Activated CD8-positive, alpha-beta memory T cell treated with anti-CD3 and anti-CD28 coated beads, Interleukin-2, amount 10 ng/mL, durations not matched to agents 7 days and 5 days (primary cell): ENCODE measurements around the gene OSMR. TPM values are rescaled to one million over a fixed set of nuclear protein-coding genes. Genes with fewer than 3 reads are reported as not detected.

Experiments
- ATAC-seq: fragments of 150-1000 bp; cut with Tn5 transposase; one replicate; pipeline ENCODE4 v1.10.0; 2021; ENCODE audit warnings: moderate library complexity
- CTCF ChIA-PET: fragments of 350-600 bp; sonication (Branson Sonifier 250); formaldehyde crosslinking; loops from one replicate; lab custom pipeline; 2021; ENCODE audit warnings: antibody characterized with exemption; lab: Charles Lee
- DNase-seq: peaks from one replicate; pipeline ENCODE4 v3.0.0-alpha.2; 2020
- H3K27ac Mint-ChIP-seq: one replicate; pipeline ENCODE4 v1.8.0; 2021; ENCODE audit warnings: mild to moderate bottlenecking, mixed read lengths
- H3K27me3 Mint-ChIP-seq: one replicate; pipeline ENCODE4 v1.8.0; 2021; ENCODE audit warnings: mixed read lengths
- H3K36me3 Mint-ChIP-seq: one replicate; pipeline ENCODE4 v1.8.0; 2021; ENCODE audit warnings: mild to moderate bottlenecking, mixed read lengths
- H3K4me1 Mint-ChIP-seq: one replicate; pipeline ENCODE4 v1.8.0; 2021; ENCODE audit warnings: mixed read lengths
- H3K4me3 Mint-ChIP-seq: one replicate; pipeline ENCODE4 v1.8.0; 2021; ENCODE audit warnings: mild to moderate bottlenecking, moderate library complexity, mixed read lengths
- H3K9me3 Mint-ChIP-seq: one replicate; pipeline ENCODE4 v1.8.0; 2022; ENCODE audit warnings: low read depth, mixed read lengths
- total RNA-seq, 2 experiments: library from RNA; stranded (reverse); gene quantifications; one replicate each; pipeline ENCODE4 v1.2.3, GENCODE V29; 2021

OSMR gene
- not detected for total RNA-seq

- CTCF ChIA-PET: interaction anchor here (1.1 kb wide), 1 partner anchor 8 kb away, joined by 4 read pairs; no protein-coding TSS in a partner anchor
- Mint-ChIP-seq H3K27me3 (peaks cover 66% of the 10 kb centered on the region), H3K27ac (no peak within 1 kb of the TSS), H3K4me1 (peaks cover 8% of the 10 kb centered on the region), H3K9me3 (no peaks in the 10 kb centered on the region), H3K4me3 (peak within 1 kb of the TSS; percentile 32), H3K36me3 (peaks cover 1% of the 10 kb centered on the region)
- ATAC-seq: no peak
- no peak for DNase-seq
Observed at GRCh38 chr5:38845526-38846378, at the start of gene OSMR. Gene OSMR, plus strand, starts transcription at chr5:38846012. Its CDS starts 23,033 bp downstream, at chr5:38869045.

DNA sequence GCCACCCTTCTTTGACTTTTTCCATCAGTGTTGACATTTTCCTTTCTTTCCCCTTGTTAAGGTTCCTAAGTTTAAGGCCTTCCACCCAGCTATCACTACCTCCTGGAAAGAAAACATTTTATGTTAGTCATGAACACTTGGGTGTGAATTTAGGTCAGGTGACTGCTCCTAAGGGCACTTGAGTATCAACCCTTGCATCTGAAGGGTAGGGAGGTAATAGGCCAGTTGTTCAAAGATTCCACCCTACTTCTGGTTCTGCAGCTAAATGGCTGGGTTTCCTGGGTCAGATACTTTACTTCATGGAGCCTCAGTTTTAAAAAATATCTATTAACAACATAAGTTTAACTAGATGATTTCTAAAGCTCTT lies 49.1 kb upstream of the OSMR start:
- no peak overlapping the region for H3K27ac Mint-ChIP-seq
- H3K4me3 Mint-ChIP-seq: no peak overlapping the region
- ATAC-seq (no peak), DNase-seq (no peak)
- no peaks in the 10 kb centered on the region for H3K9me3 Mint-ChIP-seq
- CTCF ChIA-PET: no interaction called here
- H3K27me3 Mint-ChIP-seq: peaks cover 18% of the 10 kb centered on the region
- no peaks in the 10 kb centered on the region for H3K36me3 Mint-ChIP-seq
- no peaks in the 10 kb centered on the region for H3K4me1 Mint-ChIP-seq

DNA sequence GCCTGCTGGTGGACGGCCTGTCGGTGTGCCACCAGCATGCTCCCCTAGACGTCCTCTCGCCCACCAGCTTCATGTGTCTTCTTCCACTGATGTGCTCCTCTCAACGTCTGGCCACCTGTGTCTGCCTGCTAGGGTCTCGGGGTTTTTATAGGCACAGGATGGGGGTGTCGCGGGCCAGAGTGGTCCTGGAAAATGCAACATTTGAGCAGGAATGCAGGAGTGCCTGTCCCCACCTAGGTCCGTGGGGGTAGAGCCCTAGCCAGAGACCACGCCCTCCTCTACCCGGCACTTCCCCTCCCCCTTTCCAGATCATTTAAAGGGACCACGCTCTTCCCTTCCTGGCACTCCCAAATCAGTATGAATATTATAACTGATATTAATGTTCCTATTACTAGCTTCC lies 48.0 kb upstream of the OSMR start:
- H3K36me3 Mint-ChIP-seq: no peaks in the 10 kb centered on the region
- no peak overlapping the region for H3K4me3 Mint-ChIP-seq
- CTCF ChIA-PET: interaction anchor here (1.8 kb wide), 1 partner anchor 356 kb away, joined by 7 read pairs; no protein-coding TSS in a partner anchor
- H3K9me3 Mint-ChIP-seq: no peaks in the 10 kb centered on the region
- DNase-seq (no peak), ATAC-seq (no peak)
- H3K27me3 Mint-ChIP-seq: peaks cover 13% of the 10 kb centered on the region
- no peaks in the 10 kb centered on the region for H3K4me1 Mint-ChIP-seq
- H3K27ac Mint-ChIP-seq: no peak overlapping the region

GRCh38 chr5:38799556-38800377 lies 46.0 kb upstream of the OSMR start:
- Mint-ChIP-seq H3K4me3 (no peak overlapping the region), H3K27me3 (peaks cover 1% of the 10 kb centered on the region), H3K9me3 (no peaks in the 10 kb centered on the region), H3K4me1 (no peaks in the 10 kb centered on the region), H3K36me3 (no peaks in the 10 kb centered on the region), H3K27ac (no peak overlapping the region)
- ATAC-seq (no peak), DNase-seq (no peak)
- CTCF ChIA-PET: interaction anchor here (0.9 to 1.2 kb wide), 2 partner anchors 10 to 358 kb away, joined by 3 read pairs; no protein-coding TSS in a partner anchor

DNA sequence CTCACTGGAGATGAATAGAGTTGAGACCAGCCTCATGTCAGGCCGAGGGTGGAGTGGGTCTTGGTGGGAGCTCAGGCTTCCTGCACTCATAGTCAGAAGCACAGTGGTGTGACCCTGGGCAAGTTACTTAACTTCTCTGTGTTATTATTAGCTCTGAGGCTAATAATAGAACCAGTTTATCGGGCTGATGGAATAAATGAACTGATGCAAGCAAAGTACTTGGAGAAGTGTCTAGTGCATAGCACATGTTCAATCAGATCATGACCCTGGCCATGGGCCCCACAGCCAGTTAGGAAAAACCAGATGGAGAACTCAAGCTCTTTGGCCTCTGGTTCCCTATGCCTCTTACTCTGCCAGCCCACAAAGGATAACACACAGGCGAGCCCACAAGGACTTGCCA lies 45.3 kb upstream of the OSMR start:
- Mint-ChIP-seq H3K4me3 (no peak overlapping the region), H3K4me1 (no peaks in the 10 kb centered on the region), H3K27ac (no peak overlapping the region), H3K36me3 (no peaks in the 10 kb centered on the region), H3K27me3 (peaks cover under 1% of the 10 kb centered on the region), H3K9me3 (no peaks in the 10 kb centered on the region)
- DNase-seq (no peak), ATAC-seq (no peak)
- CTCF ChIA-PET: interaction anchor here (0.9 to 1.2 kb wide), 2 partner anchors 9 to 359 kb away, joined by 3 read pairs; no protein-coding TSS in a partner anchor

DNA sequence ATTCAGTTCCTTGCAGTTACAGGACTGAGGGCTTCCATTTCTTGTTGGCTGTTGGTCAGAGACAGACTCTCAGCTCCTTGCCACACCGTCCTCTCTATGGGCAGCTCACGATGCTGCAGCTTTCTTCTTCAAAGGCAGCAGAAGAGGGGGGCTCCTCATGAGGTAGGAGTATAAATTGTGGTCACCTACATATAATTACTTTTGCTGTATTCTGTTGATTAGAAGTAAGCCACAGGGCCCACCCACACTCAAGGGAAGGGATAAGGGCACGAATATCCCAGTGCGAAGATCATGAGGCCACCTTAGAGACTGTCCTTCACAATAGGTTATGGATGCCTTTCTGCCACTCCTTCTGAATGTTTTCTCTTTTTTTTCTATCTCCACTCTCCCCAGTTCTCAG lies 43.7 kb upstream of the OSMR start:
- Mint-ChIP-seq H3K4me1 (peaks cover 3% of the 10 kb centered on the region), H3K9me3 (no peaks in the 10 kb centered on the region), H3K4me3 (no peak overlapping the region), H3K36me3 (no peaks in the 10 kb centered on the region), H3K27me3 (peaks cover 3% of the 10 kb centered on the region), H3K27ac (no peak overlapping the region)
- CTCF ChIA-PET: interaction anchor here (0.6 kb wide), 1 partner anchor 1875 kb away, joined by 3 read pairs; no protein-coding TSS in a partner anchor
- DNase-seq (no peak), ATAC-seq (no peak)

DNA sequence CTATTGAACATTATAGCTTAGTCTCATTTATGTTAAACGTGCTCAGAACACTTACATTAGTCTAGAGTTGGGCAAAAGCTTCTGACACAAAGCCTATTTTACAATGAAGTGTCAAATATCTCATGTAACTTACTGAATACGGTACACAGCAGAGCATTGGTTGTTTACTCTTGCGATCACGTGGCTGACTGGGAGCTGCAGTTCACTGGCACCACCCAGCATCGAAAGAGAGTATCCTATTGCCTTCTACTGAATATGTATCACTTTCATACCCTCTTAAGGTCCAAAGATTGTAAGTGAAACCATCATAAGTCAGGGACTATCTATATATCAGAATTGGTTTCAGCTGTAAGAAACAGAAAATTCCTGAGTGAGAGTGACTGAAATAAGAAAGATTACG lies 42.6 kb upstream of the OSMR start:
- Mint-ChIP-seq H3K4me1 (peaks cover 3% of the 10 kb centered on the region), H3K4me3 (no peak overlapping the region), H3K36me3 (no peaks in the 10 kb centered on the region), H3K27ac (no peak overlapping the region), H3K9me3 (no peaks in the 10 kb centered on the region), H3K27me3 (peaks cover 3% of the 10 kb centered on the region)
- ATAC-seq (no peak), DNase-seq (no peak)
- CTCF ChIA-PET: no interaction called here

GRCh38 chr5:38806775-38807258 lies 39.0 kb upstream of the OSMR start:
- no peak overlapping the region for H3K27ac Mint-ChIP-seq
- peaks cover 3% of the 10 kb centered on the region for H3K4me1 Mint-ChIP-seq

DNA sequence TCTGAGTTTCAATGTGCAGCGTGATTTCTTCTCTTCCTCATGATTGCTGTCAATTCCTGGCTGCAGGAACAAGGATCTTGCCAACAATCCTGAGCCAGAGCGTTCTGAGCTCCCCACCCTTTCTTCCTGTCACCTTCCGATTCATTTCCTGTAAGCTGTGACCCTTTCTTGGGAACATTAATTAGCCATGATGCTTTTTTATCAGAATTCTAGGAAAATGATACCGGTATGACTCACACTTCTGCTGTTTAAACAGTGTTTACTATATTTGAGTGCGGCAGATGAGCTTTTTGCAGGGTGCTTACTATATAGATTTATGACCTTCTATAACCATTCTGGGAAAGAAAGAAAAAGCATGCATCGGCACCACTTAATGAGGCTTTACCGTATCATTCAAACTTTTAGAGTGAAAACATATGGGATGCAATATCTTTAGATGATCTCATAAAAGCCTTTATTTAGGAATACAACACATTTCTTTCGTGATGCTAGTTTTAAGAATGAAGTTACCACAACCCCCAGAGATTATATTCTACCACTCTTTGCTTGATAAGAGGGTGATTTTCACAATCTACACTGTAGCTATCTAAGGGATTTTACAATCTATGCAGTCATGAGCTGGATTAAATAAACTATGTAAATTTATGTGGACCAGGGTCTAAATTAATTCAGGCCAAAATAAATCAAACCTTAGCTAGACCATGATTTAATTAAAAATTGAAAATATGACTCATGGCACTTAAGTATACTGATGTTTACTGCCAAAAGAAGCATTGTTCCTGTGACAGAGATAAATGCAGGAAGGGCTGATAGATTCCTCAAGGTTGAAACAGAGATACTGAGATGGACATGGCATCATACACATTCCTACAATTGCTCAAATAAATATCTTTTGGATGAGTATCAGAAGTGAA lies 38.0 kb upstream of the OSMR start:
- no peak overlapping the region for H3K4me3 Mint-ChIP-seq

More at GRCh38 chr5:38806775-38807258, 39.0 kb upstream of the OSMR start:
- ATAC-seq (no peak), DNase-seq (no peak)
- CTCF ChIA-PET: interaction anchor here (1.0 to 1.3 kb wide), 3 partner anchors 26 to 386 kb away, joined by 4 read pairs; no protein-coding TSS in a partner anchor
- Mint-ChIP-seq H3K9me3 (no peaks in the 10 kb centered on the region), H3K27me3 (peaks cover 17% of the 10 kb centered on the region), H3K4me3 (no peak overlapping the region), H3K36me3 (no peaks in the 10 kb centered on the region)

DNA sequence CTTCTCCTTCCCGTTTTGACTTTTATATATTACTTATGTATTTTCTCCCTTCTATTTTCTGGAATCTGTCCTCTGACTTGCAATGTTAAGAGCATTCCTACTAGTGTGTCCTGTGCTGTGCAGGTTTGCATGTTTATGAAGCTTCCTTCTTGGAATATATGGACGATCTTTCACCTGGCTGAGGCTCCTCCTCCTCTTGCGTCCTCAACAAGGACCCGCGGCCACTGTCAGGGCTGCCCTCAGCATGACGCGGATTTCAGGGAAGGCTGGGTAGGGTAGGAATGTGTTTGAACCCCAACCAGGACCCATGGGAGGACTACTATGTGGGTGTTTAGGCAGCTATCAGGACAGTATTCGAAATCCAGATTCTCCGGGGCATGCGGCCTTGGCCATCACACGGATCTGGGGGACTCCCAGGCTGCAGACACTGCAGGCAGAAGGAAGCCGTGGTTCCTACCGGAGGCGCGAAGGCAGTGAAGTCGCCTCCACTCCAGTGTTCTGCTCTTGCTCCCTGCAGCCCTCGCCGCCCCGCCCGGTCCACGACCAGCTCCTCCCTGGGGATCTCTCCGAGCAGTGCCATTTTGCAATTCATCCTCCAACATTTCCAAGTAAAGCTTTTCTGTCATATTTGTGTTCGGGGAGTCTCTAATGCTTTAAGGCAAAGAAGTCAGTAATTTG lies 37.0 kb upstream of the OSMR start:
- H3K36me3 Mint-ChIP-seq: no peaks in the 10 kb centered on the region
- DNase-seq (no peak), ATAC-seq (no peak)
- H3K4me1 Mint-ChIP-seq: peaks cover 3% of the 10 kb centered on the region
- H3K27ac Mint-ChIP-seq: no peak overlapping the region
- no peaks in the 10 kb centered on the region for H3K9me3 Mint-ChIP-seq
- no peak overlapping the region for H3K4me3 Mint-ChIP-seq
- CTCF ChIA-PET: interaction anchor here (0.9 to 6.4 kb wide), 10 partner anchors 10 to 543 kb away, joined by 3 to 84 read pairs (median 4); no protein-coding TSS in a partner anchor
- H3K27me3 Mint-ChIP-seq: peaks cover 30% of the 10 kb centered on the region

More for the DNA sequence above, 38.0 kb upstream of the OSMR start:
- H3K36me3 Mint-ChIP-seq: no peaks in the 10 kb centered on the region
- DNase-seq (no peak), ATAC-seq (no peak)
- CTCF ChIA-PET: interaction anchor here (0.5 to 6.4 kb wide), 5 partner anchors 25 to 425 kb away, joined by 3 to 84 read pairs (median 5); no protein-coding TSS in a partner anchor
- H3K27ac Mint-ChIP-seq: no peak overlapping the region
- peaks cover 27% of the 10 kb centered on the region for H3K27me3 Mint-ChIP-seq
- no peaks in the 10 kb centered on the region for H3K9me3 Mint-ChIP-seq
- H3K4me1 Mint-ChIP-seq: peaks cover 3% of the 10 kb centered on the region

DNA sequence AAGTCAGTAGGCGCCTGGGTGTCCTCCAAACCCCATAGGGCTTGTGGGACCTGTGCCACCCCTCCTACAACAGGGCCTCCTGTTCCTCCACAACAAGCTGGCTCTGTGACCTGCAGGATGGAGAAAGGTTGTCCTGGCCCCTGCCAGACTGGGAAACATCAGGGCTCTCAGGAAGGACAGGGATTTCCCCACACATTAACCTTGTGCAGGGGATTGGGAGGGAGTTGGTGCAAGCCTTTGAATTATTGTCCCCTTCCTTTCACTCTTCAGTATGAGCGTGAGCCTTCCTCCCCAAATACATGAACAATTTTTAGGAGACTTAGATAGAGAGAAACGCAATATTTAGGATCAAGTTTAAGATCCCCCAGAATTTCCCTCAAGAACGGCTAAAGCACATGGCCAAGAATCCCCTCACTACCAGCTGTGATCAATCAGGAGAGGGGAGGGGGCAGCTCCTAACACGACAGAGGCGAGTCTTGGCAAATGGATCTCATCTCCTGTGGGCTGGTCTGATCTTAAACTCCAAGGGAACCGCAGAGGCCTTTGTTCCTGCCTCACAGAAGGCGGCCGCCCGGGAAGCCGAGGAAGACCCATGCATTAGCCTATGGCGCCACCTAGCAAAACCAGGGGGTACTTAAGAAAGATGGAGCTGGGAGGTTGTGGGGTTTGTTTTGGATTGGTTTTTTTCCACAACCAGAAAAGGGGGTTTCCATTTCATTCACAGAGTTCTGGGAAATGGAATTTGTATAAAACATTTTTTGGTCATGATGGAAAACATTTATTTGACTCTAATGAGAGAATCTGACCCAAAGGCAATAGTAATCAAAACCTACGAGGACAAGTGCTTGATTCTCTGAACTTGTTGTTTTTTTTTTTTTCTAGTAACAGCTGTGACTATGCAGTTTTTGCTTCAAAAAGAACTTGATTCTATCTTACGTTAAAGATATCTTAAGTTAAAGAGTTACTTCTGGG lies 36.1 kb upstream of the OSMR start:
- ATAC-seq (peak; percentile 63), DNase-seq (peak; percentile 66)
- Mint-ChIP-seq H3K9me3 (no peaks in the 10 kb centered on the region), H3K4me1 (peaks cover 3% of the 10 kb centered on the region), H3K27ac (no peak overlapping the region), H3K27me3 (peaks cover 32% of the 10 kb centered on the region), H3K4me3 (no peak overlapping the region), H3K36me3 (no peaks in the 10 kb centered on the region)
- CTCF ChIA-PET: interaction anchor here (0.6 to 6.4 kb wide), 18 partner anchors 9 to 543 kb away, joined by 3 to 84 read pairs (median 4); no protein-coding TSS in a partner anchor
